SK-N-MC (cell line): Measurements from ENCODE around the gene ATP5MK.

Experiments
- EZH2 ChIP-seq: fragments of 200-600 bp; sonication (generic); IDR thresholded peaks from one replicate; pipeline ENCODE4 v1.6.1; 2017; ENCODE audit warnings: antibody characterized with exemption
- FOXP2 ChIP-seq: optimal IDR thresholded peaks from 2 replicates; pipeline ENCODE3; 2011; ENCODE audit warnings: mild to moderate bottlenecking, moderate library complexity; ENCODE audit not compliant: insufficient read depth; ENCODE audit errors: extremely low read length, control extremely low read depth
- POLR2AphosphoS5 ChIP-seq: IDR thresholded peaks from 2 replicates; pipeline ENCODE4 v1.6.1; 2012; ENCODE audit warnings: mild to moderate bottlenecking, low read depth, low read length, borderline replicate concordance

- no peak for TF ChIP-seq POLR2AphosphoS5
- TF ChIP-seq EZH2: no peak
- no peak for TF ChIP-seq FOXP2
These were observed 31.6 kb upstream of the ATP5MK start for GRCh38 chr10:103427866-103428265.
